Vagina (tissue), 2 donors: ENCODE measurements around the gene LRRN1. TPM values are rescaled to one million over a fixed set of nuclear protein-coding genes. Genes with fewer than 3 reads are reported as not detected.

Source experiments
- DNase-seq, 2 donors: peaks; one replicate each; pipeline ENCODE4 v3.0.0-alpha.2; 2017; ENCODE audit errors: extremely low spot score in 2 of 2
- H3K27ac ChIP-seq: fragments of 200-600 bp; sonication (generic); one replicate; pipeline ENCODE4 v1.5.1; 2019
- H3K27me3 ChIP-seq: fragments of 200-600 bp; sonication (generic); one replicate; pipeline ENCODE4 v1.5.1; 2019
- H3K36me3 ChIP-seq, 2 donors: fragments of 200-600 bp; sonication (generic); one replicate each; pipeline ENCODE4 v1.5.1; 2017 to 2019
- H3K4me1 ChIP-seq: fragments of 200-600 bp; sonication (generic); one replicate; pipeline ENCODE4 v1.5.1; 2019
- H3K4me3 ChIP-seq, 2 donors: fragments of 200-600 bp; sonication (generic); 1 replicate in 1 of 2; 2 replicates in 1 of 2; pipeline ENCODE4 v1.5.1; 2016 to 2019
- H3K9me3 ChIP-seq: fragments of 200-600 bp; sonication (generic); one replicate; pipeline ENCODE4 v1.5.1; 2019
- CTCF ChIP-seq, 3 experiments: fragments of 450-650 bp in 2 of 3; fragments of 200-600 bp in 1 of 3; sonication (generic) in 1 of 3; IDR thresholded peaks; one replicate each; pipeline ENCODE4 v1.5.1; 2017 to 2019; ENCODE audit warnings: antibody characterized with exemption in 3 of 3, mild to moderate bottlenecking in 2 of 3, moderate library complexity in 2 of 3
- POLR2A ChIP-seq, 2 donors: fragments of 450-650 bp; IDR thresholded peaks; one replicate each; pipeline ENCODE4 v1.6.1; 2017; ENCODE audit warnings: antibody characterized with exemption in 2 of 2, mild to moderate bottlenecking in 2 of 2, moderate library complexity in 2 of 2
- POLR2AphosphoS5 ChIP-seq, 2 donors: sonication (generic); formaldehyde crosslinking; IDR thresholded peaks; one replicate each; pipeline ENCODE4 v1.9.0; 2017; ENCODE audit warnings: antibody characterized with exemption in 2 of 2, mild to moderate bottlenecking in 2 of 2, low read depth in 1 of 2; ENCODE audit not compliant: insufficient read depth in 1 of 2
- intact Hi-C: fragments of 100-400 bp; cut with DNase I; formaldehyde crosslinking; loops from one replicate; pipeline ENCODE4 v1.15.1; 2023
- total RNA-seq: library from RNA; depleted of rRNA; stranded (reverse); fragments of >200 nt; gene quantifications from one replicate; pipeline ENCODE4 v1.2.3, GENCODE V29; 2016

Gene LRRN1
- total RNA-seq, 1 donor from 2014 or later, result 1.7 TPM

DNA sequence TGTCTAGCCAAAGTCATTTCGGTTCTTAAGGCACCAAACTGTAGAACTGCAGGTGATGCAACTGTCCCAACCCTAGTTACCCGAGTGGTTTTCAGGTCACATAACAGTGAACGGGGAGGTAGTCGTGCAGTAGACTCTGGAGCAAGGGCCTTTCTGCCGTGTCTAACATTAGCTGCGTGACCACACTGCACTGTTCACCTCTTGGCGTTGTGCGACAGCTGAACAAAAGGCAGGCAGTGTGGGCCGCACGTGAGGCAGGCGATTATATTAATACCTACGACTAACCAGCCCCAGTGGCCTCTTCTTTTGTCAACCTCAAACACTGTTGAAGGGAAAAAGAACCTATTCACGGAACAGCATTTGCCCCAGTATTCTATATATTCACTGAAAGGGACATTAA lies 2.8 kb downstream of the LRRN1 start:
- no peak for TF ChIP-seq POLR2A (IDR thresholded peaks at IDR 0.05)
- no peak for TF ChIP-seq CTCF (IDR thresholded peaks at IDR 0.05)
- TF ChIP-seq POLR2AphosphoS5 (IDR thresholded peaks at IDR 0.05; ENCODE audit: insufficient read depth in 1 of 2, low read depth in 1 of 2), result no peak
- no peaks in the 10 kb centered on the region for H3K27me3 ChIP-seq
- H3K9me3 ChIP-seq, result no peaks in the 10 kb centered on the region
- H3K4me3 ChIP-seq, result no peak overlapping the region
- no peak for DNase-seq
- H3K4me1 ChIP-seq, result peaks cover 19% of the 10 kb centered on the region
- H3K36me3 ChIP-seq, result no peaks in the 10 kb centered on the region
- no peak overlapping the region for H3K27ac ChIP-seq
- intact Hi-C loops, result no loop called here

- Histone ChIP-seq H3K27me3 (no peaks in the 10 kb centered on the region), H3K27ac (no peak overlapping the region), H3K9me3 (no peaks in the 10 kb centered on the region), H3K36me3 (no peaks in the 10 kb centered on the region), H3K4me3 (no peak overlapping the region), H3K4me1 (peaks cover 19% of the 10 kb centered on the region)
- intact Hi-C loops, result no loop called here
- TF ChIP-seq POLR2A (IDR thresholded peaks at IDR 0.05), result no peak
- no peak for TF ChIP-seq POLR2AphosphoS5 (IDR thresholded peaks at IDR 0.05; ENCODE audit: insufficient read depth in 1 of 2, low read depth in 1 of 2)
- TF ChIP-seq CTCF (IDR thresholded peaks at IDR 0.05), result no peak
- no peak for DNase-seq
These were observed 5.3 kb downstream of the LRRN1 start for GRCh38 chr3:3804560-3804959.

DNA sequence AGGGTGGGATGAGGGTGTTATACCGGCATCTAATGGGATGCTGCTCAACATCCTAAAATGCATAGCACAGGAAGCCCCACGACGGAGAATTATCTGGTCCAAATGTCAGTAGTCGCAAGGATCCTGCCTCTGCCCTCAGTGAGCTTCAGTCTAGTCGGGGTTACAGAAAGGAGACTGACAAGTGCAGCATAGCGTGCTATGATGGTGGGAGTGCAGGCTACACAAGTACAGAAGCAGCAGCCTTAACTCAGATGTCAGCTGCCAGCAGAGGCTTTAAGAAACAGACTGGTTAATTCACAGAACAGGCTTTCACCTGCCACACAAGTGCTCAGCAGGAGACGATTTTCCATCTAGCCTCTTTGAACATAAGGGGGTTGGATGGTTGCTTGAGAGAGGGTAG lies 6.9 kb downstream of the LRRN1 start:
- H3K27ac ChIP-seq, result no peak overlapping the region
- H3K27me3 ChIP-seq, result no peaks in the 10 kb centered on the region
- H3K36me3 ChIP-seq, result no peaks in the 10 kb centered on the region
- TF ChIP-seq POLR2AphosphoS5 (IDR thresholded peaks at IDR 0.05; ENCODE audit: insufficient read depth in 1 of 2, low read depth in 1 of 2) (no peak), CTCF (IDR thresholded peaks at IDR 0.05) (no peak), POLR2A (IDR thresholded peaks at IDR 0.05) (no peak)
- DNase-seq, result no peak
- H3K4me1 ChIP-seq, result peaks cover 6% of the 10 kb centered on the region
- no peak overlapping the region for H3K4me3 ChIP-seq
- intact Hi-C loops, result no loop called here
- no peaks in the 10 kb centered on the region for H3K9me3 ChIP-seq

GRCh38 chr3:3806856-3807255 lies 7.6 kb downstream of the LRRN1 start:
- H3K9me3 ChIP-seq, result no peaks in the 10 kb centered on the region
- no peak for DNase-seq
- no peak for TF ChIP-seq CTCF (IDR thresholded peaks at IDR 0.05)
- TF ChIP-seq POLR2A (IDR thresholded peaks at IDR 0.05), result no peak
- TF ChIP-seq POLR2AphosphoS5 (IDR thresholded peaks at IDR 0.05; ENCODE audit: insufficient read depth in 1 of 2, low read depth in 1 of 2), result no peak
- no peaks in the 10 kb centered on the region for H3K36me3 ChIP-seq
- intact Hi-C loops, result no loop called here
- no peaks in the 10 kb centered on the region for H3K4me1 ChIP-seq
- no peak overlapping the region for H3K4me3 ChIP-seq
- H3K27ac ChIP-seq, result no peak overlapping the region
- no peaks in the 10 kb centered on the region for H3K27me3 ChIP-seq

DNA sequence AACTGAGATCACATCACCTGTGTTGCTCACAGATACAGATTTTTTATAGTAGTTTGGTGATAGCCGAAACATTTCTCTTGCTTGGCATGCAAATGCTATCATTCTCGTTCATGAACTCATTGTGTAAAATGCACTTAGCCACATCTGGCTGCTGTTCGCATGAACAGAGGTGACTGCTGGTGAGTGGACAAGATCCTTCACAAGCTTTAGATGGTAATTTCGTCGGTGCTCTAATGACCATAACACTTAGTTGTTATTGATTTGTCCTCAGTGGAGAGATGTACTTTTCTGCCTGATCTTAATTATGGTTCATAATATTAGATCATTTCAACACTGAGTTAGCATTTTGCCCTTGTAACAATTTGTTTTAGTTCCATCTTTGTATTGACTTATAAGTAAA lies 13.8 kb downstream of the LRRN1 start:
- H3K9me3 ChIP-seq, result no peaks in the 10 kb centered on the region
- DNase-seq, result no peak
- H3K36me3 ChIP-seq, result no peaks in the 10 kb centered on the region
- H3K27ac ChIP-seq, result no peak overlapping the region
- no peaks in the 10 kb centered on the region for H3K27me3 ChIP-seq
- TF ChIP-seq POLR2AphosphoS5 (IDR thresholded peaks at IDR 0.05; ENCODE audit: insufficient read depth in 1 of 2, low read depth in 1 of 2), result no peak
- TF ChIP-seq POLR2A (IDR thresholded peaks at IDR 0.05), result no peak
- no peak for TF ChIP-seq CTCF (IDR thresholded peaks at IDR 0.05)
- no peak overlapping the region for H3K4me3 ChIP-seq
- H3K4me1 ChIP-seq, result no peaks in the 10 kb centered on the region
- intact Hi-C loops, result no loop called here
